ENCODE data around the gene OSBPL1A.

GRCh38 chr18:24271381-24272228 is 126.0 kb downstream of the OSBPL1A start:
- TF ChIP-seq HOXA7 (CRISPR knock-in tag; IDR thresholded peaks at IDR 0.05) = no peak
- peak; percentile 26; the same call in 1 of the 2 replicates for TF ChIP-seq PHF8 (IDR thresholded peaks at IDR 0.05; ENCODE audit: borderline replicate concordance, low read depth)
- TF ChIP-seq MAX (IDR thresholded peaks at IDR 0.05) = peak; percentile 46
